ENCODE data around the gene ARVCF. TPM values are rescaled to one million over a fixed set of nuclear protein-coding genes. Genes with fewer than 3 reads are reported as not detected.

The ARVCF gene
- total and polyA plus RNA-seq, 9 of the 15 experiments (the other 6 are each of a cell fraction or from before 2014, with no cell fraction given) = 0.03 to 97.4 (median 15.6) TPM

GRCh38 chr22:20020533-20021195 lies 4.0 kb upstream of the ARVCF start, which contains the start of gene TANGO2 (continued):
- no peak for TF ChIP-seq REST (IDR thresholded peaks at IDR 0.05; ENCODE audit: borderline replicate concordance)
- TF ChIP-seq REST (CRISPR knock-in tag; IDR thresholded peaks at IDR 0.05; ENCODE audit: low read depth) = no peak; the same call in none of the 2 replicates
- TF ChIP-seq ZNF197 (CRISPR knock-in tag; IDR thresholded peaks at IDR 0.05; ENCODE audit: low read depth) = no peak
- TF ChIP-seq SAFB (IDR thresholded peaks at IDR 0.05; ENCODE audit: borderline replicate concordance, low read depth, low read length) = no peak
- TF ChIP-seq YY1 (IDR thresholded peaks at IDR 0.05; ENCODE audit: borderline replicate concordance in 1 of 3, control insufficient read depth in 1 of 3, extremely low read depth in 1 of 3, insufficient read depth in 3 of 3, insufficient read length in 1 of 3, insufficient replicate concordance in 2 of 3, low read depth in 1 of 3, low read length in 2 of 3) = peak in 1 of 3 experiments; percentile 76
- no peak for TF ChIP-seq ZNF12 (CRISPR knock-in tag; IDR thresholded peaks at IDR 0.05)
- TF ChIP-seq ZHX1 (conservative IDR thresholded peaks at IDR 0.05; ENCODE audit: low read length) = no peak
- no peak for TF ChIP-seq TRIM24 (IDR thresholded peaks at IDR 0.05)
- no peak for TF ChIP-seq SOX6 (IDR thresholded peaks at IDR 0.05)
- peak in 1 of 2 experiments; percentile 87; a peak in 1 of 4 replicates for TF ChIP-seq MAZ (CRISPR knock-in tag; conservative IDR thresholded peaks at IDR 0.05 in 1 of 2, IDR thresholded peaks at IDR 0.05 in 1 of 2)
- no peak for TF ChIP-seq SRSF3 (IDR thresholded peaks at IDR 0.05; ENCODE audit: insufficient read depth, low read length)
- TF ChIP-seq SMAD3 (CRISPR knock-in tag; conservative IDR thresholded peaks at IDR 0.05) = no peak
- no peak for TF ChIP-seq CREB1 (IDR thresholded peaks at IDR 0.05)
- TF ChIP-seq CREB1 (CRISPR knock-in tag; IDR thresholded peaks at IDR 0.05) = no peak
- no peak for TF ChIP-seq ZNF140 (CRISPR knock-in tag; IDR thresholded peaks at IDR 0.05)
- TF ChIP-seq ESRRB (CRISPR knock-in tag; IDR thresholded peaks at IDR 0.05; ENCODE audit: borderline replicate concordance) = no peak

All from K562 (cell line).